Activated T-helper 17 cell treated with anti-CD3 and anti-CD28 coated beads, Interleukin-2, amount 50 U/mL, for 72 hours (primary cell): Measurements from ENCODE around the gene MST1R. TPM values are rescaled to one million over a fixed set of nuclear protein-coding genes. Genes with fewer than 3 reads are reported as not detected.
"Not testable (repeated sequence)": the region's sequence is repeated elsewhere in the genome, so short reads cannot be mapped to it uniquely, and the experiment has no call there.

Experiments used
- ATAC-seq: fragments of 150-1000 bp; cut with Tn5 transposase; replicated peaks from 2 replicates; pipeline ENCODE4 v1.10.0; 2021; ENCODE audit warnings: mild to moderate bottlenecking, moderate library complexity
- H3K27ac Mint-ChIP-seq: one replicate; pipeline ENCODE4 v1.8.0; 2022; ENCODE audit warnings: mixed read lengths
- H3K27me3 Mint-ChIP-seq: one replicate; pipeline ENCODE4 v1.8.0; 2022; ENCODE audit warnings: mixed read lengths
- H3K36me3 Mint-ChIP-seq: one replicate; pipeline ENCODE4 v1.8.0; 2022; ENCODE audit warnings: low read depth, mild to moderate bottlenecking, mixed read lengths
- H3K4me1 Mint-ChIP-seq: one replicate; pipeline ENCODE4 v1.8.0; 2022; ENCODE audit warnings: mixed read lengths
- H3K4me3 Mint-ChIP-seq: one replicate; pipeline ENCODE4 v1.8.0; 2022; ENCODE audit warnings: mild to moderate bottlenecking, mixed read lengths
- H3K9me3 Mint-ChIP-seq: one replicate; pipeline ENCODE4 v1.8.0; 2022; ENCODE audit warnings: mixed read lengths
- total RNA-seq, 2 donors: library from RNA; stranded (reverse); gene quantifications; one replicate each; pipeline ENCODE4 v1.2.3, GENCODE V29; 2022

MST1R gene
- total RNA-seq, 2 donors from 2014 or later = 0.74 to 0.84 TPM

GRCh38 chr3:49925485-49925884, 21.8 kb upstream of the MST1R start:
- peaks cover 7% of the 10 kb centered on the region for H3K4me1 Mint-ChIP-seq
- ATAC-seq = no peak
- no peaks in the 10 kb centered on the region for H3K27me3 Mint-ChIP-seq
- no peak overlapping the region for H3K4me3 Mint-ChIP-seq
- H3K9me3 Mint-ChIP-seq = no peaks in the 10 kb centered on the region
- peak overlapping the region; percentile 20 for H3K27ac Mint-ChIP-seq
- H3K36me3 Mint-ChIP-seq = no peaks in the 10 kb centered on the region

GRCh38 chr3:49924683-49925082, 21.0 kb upstream of the MST1R start:
- Mint-ChIP-seq H3K27ac (no peak overlapping the region), H3K36me3 (peaks cover 7% of the 10 kb centered on the region), H3K4me3 (no peak overlapping the region), H3K27me3 (no peaks in the 10 kb centered on the region), H3K9me3 (no peaks in the 10 kb centered on the region), H3K4me1 (peaks cover 7% of the 10 kb centered on the region)
- no peak for ATAC-seq

GRCh38 chr3:49917806-49918590, 14.3 kb upstream of the MST1R start:
- H3K4me3 Mint-ChIP-seq, H3K9me3 Mint-ChIP-seq, ATAC-seq, H3K4me1 Mint-ChIP-seq, H3K36me3 Mint-ChIP-seq, H3K27ac Mint-ChIP-seq, H3K27me3 Mint-ChIP-seq: not testable (repeated sequence)

GRCh38 chr3:49916686-49917085, 13.0 kb upstream of the MST1R start:
- no peaks in the 10 kb centered on the region for H3K27me3 Mint-ChIP-seq
- no peak for ATAC-seq
- no peaks in the 10 kb centered on the region for H3K4me1 Mint-ChIP-seq
- no peak overlapping the region for H3K4me3 Mint-ChIP-seq
- H3K36me3 Mint-ChIP-seq = peaks cover 8% of the 10 kb centered on the region
- peak overlapping the region; percentile 62 for H3K27ac Mint-ChIP-seq
- no peaks in the 10 kb centered on the region for H3K9me3 Mint-ChIP-seq

- Mint-ChIP-seq H3K4me1 (no peaks in the 10 kb centered on the region), H3K4me3 (no peak overlapping the region), H3K36me3 (peaks cover 7% of the 10 kb centered on the region), H3K27me3 (no peaks in the 10 kb centered on the region), H3K27ac (no peak overlapping the region), H3K9me3 (no peaks in the 10 kb centered on the region)
- ATAC-seq = no peak
Observed at GRCh38 chr3:49914906-49915305, 11.2 kb upstream of the MST1R start.

- H3K27me3 Mint-ChIP-seq = no peaks in the 10 kb centered on the region
- no peaks in the 10 kb centered on the region for H3K4me1 Mint-ChIP-seq
- H3K4me3 Mint-ChIP-seq = no peak overlapping the region
- H3K9me3 Mint-ChIP-seq = no peaks in the 10 kb centered on the region
- ATAC-seq = no peak
- peaks cover 8% of the 10 kb centered on the region for H3K36me3 Mint-ChIP-seq
- no peak overlapping the region for H3K27ac Mint-ChIP-seq
Observed at GRCh38 chr3:49912881-49913281, 9.2 kb upstream of the MST1R start.

GRCh38 chr3:49911611-49912010, 7.9 kb upstream of the MST1R start:
- Mint-ChIP-seq H3K27ac (no peak overlapping the region), H3K27me3 (no peaks in the 10 kb centered on the region), H3K4me1 (no peaks in the 10 kb centered on the region), H3K9me3 (no peaks in the 10 kb centered on the region), H3K4me3 (no peak overlapping the region), H3K36me3 (peaks cover 8% of the 10 kb centered on the region)
- ATAC-seq = no peak

GRCh38 chr3:49911124-49911420, 7.4 kb upstream of the MST1R start:
- Mint-ChIP-seq H3K36me3 (peaks cover 8% of the 10 kb centered on the region), H3K4me1 (peaks cover 1% of the 10 kb centered on the region), H3K27me3 (no peaks in the 10 kb centered on the region), H3K9me3 (no peaks in the 10 kb centered on the region), H3K27ac (no peak overlapping the region), H3K4me3 (no peak overlapping the region)
- no peak for ATAC-seq

GRCh38 chr3:49910409-49911123, 6.9 kb upstream of the MST1R start:
- Mint-ChIP-seq H3K4me3 (no peak overlapping the region), H3K4me1 (peaks cover 6% of the 10 kb centered on the region), H3K36me3 (peaks cover 8% of the 10 kb centered on the region), H3K27me3 (no peaks in the 10 kb centered on the region), H3K27ac (no peak overlapping the region), H3K9me3 (no peaks in the 10 kb centered on the region)
- no peak for ATAC-seq

GRCh38 chr3:49908373-49909199, 4.9 kb upstream of the MST1R start:
- Mint-ChIP-seq H3K27me3 (no peaks in the 10 kb centered on the region), H3K36me3 (peaks cover 8% of the 10 kb centered on the region), H3K4me3 (no peak overlapping the region), H3K9me3 (no peaks in the 10 kb centered on the region), H3K27ac (no peak overlapping the region), H3K4me1 (peaks cover 7% of the 10 kb centered on the region)
- ATAC-seq = no peak

- Mint-ChIP-seq H3K4me1 (peaks cover 7% of the 10 kb centered on the region), H3K27me3 (no peaks in the 10 kb centered on the region), H3K9me3 (no peaks in the 10 kb centered on the region), H3K4me3 (peak overlapping the region; percentile 91), H3K36me3 (peaks cover 8% of the 10 kb centered on the region), H3K27ac (peak overlapping the region; percentile 92)
- ATAC-seq = peak; percentile 45
Observed at GRCh38 chr3:49906073-49906743, 2.5 kb upstream of the MST1R start.

- H3K4me1 Mint-ChIP-seq, H3K27me3 Mint-ChIP-seq, ATAC-seq, H3K9me3 Mint-ChIP-seq, H3K36me3 Mint-ChIP-seq: not testable (repeated sequence)
- Mint-ChIP-seq H3K27ac (peak overlapping the region; percentile 83), H3K4me3 (peak overlapping the region; percentile 91)
Observed at GRCh38 chr3:49904448-49904847, 775 bp upstream of the MST1R start.

GRCh38 chr3:49902511-49903345, 945 bp downstream of the MST1R start:
- ATAC-seq = no peak
- Mint-ChIP-seq H3K9me3 (no peaks in the 10 kb centered on the region), H3K4me1 (peaks cover 7% of the 10 kb centered on the region), H3K27ac (no peak overlapping the region), H3K27me3 (no peaks in the 10 kb centered on the region), H3K4me3 (peak overlapping the region; percentile 91), H3K36me3 (no peaks in the 10 kb centered on the region)
